ENCODE results near the gene PDXDC1.
"Not testable (repeated sequence)": the region's sequence is repeated elsewhere in the genome, so short reads cannot be mapped to it uniquely, and the experiment has no call there.

Gene PDXDC1, protein sequence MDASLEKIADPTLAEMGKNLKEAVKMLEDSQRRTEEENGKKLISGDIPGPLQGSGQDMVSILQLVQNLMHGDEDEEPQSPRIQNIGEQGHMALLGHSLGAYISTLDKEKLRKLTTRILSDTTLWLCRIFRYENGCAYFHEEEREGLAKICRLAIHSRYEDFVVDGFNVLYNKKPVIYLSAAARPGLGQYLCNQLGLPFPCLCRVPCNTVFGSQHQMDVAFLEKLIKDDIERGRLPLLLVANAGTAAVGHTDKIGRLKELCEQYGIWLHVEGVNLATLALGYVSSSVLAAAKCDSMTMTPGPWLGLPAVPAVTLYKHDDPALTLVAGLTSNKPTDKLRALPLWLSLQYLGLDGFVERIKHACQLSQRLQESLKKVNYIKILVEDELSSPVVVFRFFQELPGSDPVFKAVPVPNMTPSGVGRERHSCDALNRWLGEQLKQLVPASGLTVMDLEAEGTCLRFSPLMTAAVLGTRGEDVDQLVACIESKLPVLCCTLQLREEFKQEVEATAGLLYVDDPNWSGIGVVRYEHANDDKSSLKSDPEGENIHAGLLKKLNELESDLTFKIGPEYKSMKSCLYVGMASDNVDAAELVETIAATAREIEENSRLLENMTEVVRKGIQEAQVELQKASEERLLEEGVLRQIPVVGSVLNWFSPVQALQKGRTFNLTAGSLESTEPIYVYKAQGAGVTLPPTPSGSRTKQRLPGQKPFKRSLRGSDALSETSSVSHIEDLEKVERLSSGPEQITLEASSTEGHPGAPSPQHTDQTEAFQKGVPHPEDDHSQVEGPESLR

DNA sequence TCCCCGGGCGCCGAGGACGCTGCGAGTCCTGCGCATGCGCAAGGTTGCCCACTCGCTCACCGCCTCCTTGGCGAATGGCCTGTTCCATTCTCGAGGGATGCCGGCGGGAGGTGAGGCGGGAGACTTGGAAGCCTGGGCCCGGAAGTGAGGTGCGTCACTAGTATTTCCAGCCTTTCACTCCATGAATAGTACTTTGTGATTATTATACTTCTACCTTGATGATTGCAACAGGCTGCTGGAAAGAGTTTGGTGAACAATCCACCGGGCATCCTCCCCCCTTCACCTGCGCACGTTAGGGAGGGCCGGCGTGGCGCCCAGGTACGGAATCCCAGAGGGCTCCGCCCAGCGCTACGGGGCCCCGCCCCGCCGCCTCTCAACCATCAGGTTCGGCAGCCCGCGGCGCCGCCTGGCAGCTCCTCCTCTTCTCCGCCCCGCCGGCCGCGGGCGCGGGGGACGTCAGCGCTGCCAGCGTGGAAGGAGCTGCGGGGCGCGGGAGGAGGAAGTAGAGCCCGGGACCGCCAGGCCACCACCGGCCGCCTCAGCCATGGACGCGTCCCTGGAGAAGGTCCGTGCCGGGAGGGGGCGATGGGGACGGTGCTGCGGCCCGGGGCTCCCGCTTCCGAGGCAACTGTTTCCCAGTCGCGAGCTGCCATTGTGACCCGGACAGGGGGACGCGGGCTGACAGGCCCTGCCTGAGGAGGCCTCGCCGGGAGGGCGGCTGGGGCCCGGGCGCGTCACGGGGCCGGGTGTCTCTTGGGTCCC, at the start of gene PDXDC1:
Gene PDXDC1 (plus strand): TSS at position 371 of the 762 bp plus-strand sequence. CDS start 174 bp downstream, at position 545.
- peak; percentile 85 for DNase-seq (ENCODE audit: low read depth)

DNA sequence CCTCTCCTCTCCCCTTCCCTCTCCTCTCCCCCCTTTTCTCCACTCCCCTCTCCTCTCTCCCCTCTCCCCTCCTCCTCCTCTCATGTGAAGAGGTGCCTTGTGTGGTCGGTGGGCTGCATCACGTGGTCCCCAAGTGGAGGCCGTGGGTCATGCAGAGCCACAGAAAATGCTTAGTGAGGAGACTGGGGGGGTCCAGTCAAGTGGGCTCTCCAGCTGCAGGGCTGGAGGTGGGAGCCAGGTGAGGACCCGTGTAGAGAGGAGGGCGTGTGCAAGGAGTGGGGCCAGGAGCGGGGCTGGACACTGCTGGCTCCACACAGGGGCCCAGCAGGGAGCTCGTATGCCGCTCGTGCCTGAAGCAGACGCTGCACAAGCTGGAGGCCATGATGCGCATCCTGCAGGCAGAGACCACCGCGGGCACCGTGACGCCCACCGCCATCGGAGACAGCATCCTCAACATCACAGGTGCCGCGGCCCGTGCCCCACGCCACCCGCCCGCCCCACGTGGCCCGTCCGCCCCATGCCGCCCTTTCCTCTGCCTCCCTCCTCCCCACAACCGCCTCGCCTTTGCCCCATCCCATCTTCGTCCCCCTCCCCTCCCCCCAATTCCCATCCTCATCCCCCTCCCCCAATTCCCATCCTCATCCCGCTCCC, 46.6 kb upstream of the PDXDC1 start:
- not testable (repeated sequence) for DNase-seq (ENCODE audit: low read depth)

DNA sequence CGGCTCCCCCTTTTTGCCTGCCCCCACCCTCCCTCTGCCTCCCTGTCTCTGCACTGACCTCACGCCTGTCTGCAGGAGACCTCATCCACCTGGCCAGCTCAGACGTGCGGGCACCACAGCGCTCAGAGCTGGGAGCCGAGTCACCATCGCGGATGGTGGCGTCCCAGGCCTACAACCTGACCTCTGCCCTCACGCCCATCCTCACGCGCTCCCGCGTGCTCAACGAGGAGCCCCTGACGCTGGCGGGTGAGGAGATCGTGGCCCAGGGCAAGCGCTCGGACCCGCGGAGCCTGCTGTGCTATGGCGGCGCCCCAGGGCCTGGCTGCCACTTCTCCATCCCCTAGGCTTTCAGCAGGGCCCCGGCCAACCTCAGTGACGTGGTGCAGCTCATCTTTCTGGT, 45.6 kb upstream of the PDXDC1 start:
- DNase-seq (ENCODE audit: low read depth) = not testable (repeated sequence)

DNA sequence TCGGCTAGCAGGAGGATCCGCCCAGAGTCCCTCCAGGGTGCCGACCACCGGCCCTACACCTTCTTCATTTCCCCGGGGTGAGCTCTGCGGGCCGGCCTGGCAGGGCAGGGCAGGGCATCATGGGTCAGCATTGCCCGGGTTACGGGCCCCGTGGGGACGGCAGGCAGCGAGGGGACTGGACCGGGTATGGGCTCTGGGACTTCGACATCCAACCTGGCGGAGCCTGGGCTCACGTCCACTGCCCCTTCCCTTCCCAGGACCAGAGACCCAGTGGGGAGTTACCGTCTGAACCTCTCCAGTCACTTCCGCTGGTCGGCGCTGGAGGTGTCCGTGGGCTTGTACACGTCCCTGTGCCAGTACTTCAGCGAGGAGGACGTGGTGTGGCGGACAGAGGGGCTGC, 44.6 kb upstream of the PDXDC1 start:
- DNase-seq (ENCODE audit: low read depth) = not testable (repeated sequence)

DNA sequence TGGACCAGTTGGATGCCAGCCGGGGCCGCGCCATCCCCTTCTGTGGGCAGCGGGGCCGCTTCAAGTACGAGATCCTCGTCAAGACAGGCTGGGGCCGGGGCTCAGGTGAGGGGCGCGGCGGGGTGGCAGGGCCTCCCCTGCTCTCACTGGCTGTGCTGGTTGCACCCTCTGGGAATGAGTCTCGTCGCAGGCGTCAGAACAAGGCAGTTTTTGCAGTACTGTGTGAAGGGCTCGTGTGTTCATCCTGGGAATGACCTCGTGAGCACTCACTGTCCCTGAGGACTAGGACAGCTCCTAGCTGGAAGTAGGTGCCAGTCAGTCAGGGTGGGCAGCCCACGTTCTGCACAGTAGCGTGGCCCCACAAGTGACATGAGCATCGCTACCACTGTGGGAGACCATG, 43.9 kb upstream of the PDXDC1 start:
- DNase-seq (ENCODE audit: low read depth) = not testable (repeated sequence)

GRCh38 chr16:14932581-14933375, 42.0 kb upstream of the PDXDC1 start:
- not testable (repeated sequence) for DNase-seq (ENCODE audit: low read depth)

GRCh38 chr16:14937143-14937542, 37.7 kb upstream of the PDXDC1 start, which contains the start of gene NPIPA1:
Gene NPIPA1 (plus strand): TSS chr16:14937443. CDS start chr16:14937443, 0 bp downstream.
- not testable (repeated sequence) for DNase-seq (ENCODE audit: low read depth)

DNA sequence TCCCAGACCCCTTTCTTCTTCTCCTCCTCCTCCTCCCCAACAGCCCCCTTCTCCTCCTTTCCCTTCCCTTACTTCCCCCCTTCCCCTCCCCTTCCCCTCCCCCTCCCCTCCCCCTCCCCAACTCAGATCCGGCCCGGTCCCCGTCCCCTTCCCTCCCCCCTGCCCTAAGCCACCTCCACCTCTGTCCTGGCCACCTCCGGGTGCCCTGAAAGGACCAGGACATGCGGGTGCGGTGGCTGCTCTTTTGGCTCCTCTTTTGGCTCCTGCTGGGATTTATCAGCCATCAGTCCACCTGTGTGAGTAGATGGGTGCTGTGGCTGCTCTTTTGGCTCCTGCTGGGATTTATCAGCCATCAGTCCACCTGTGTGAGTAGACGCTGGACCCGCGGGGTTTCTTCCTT, 36.8 kb upstream of the PDXDC1 start:
- not testable (repeated sequence) for DNase-seq (ENCODE audit: low read depth)

GRCh38 chr16:14942686-14943085, 32.1 kb upstream of the PDXDC1 start:
- not testable (repeated sequence) for DNase-seq (ENCODE audit: low read depth)

DNA sequence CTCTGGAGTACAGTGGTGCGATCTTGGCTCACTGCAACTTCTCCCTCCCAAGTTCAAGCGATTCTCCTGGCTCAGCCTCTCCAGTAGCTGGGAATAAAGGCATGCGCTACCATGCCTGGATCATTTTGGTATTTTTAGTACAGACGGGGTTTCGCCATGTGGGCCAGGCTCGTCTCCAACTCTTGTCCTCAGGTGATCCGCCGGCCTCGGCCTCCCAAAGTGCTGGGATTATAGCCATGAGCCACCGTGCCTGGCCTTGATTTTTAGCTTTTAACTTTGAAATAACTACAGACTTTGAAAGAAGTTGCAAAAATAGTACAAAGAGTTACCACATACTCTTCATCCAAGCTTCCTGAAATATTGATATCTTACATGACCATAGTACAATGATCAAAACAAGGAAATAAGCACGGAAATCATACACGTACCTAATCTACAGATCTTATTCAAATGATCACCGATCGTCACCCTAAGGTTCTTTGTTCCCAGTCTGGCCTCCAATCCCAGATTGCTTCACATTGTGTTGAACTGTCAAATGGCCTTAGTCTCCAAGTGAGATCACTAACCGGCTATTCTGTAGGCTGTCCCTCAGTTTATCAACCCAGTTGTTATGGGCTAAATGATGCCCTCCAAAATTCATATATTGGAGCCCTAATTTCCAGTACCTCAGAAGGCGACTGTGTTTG, 19.1 kb upstream of the PDXDC1 start:
- no peak for DNase-seq (ENCODE audit: low read depth)

DNA sequence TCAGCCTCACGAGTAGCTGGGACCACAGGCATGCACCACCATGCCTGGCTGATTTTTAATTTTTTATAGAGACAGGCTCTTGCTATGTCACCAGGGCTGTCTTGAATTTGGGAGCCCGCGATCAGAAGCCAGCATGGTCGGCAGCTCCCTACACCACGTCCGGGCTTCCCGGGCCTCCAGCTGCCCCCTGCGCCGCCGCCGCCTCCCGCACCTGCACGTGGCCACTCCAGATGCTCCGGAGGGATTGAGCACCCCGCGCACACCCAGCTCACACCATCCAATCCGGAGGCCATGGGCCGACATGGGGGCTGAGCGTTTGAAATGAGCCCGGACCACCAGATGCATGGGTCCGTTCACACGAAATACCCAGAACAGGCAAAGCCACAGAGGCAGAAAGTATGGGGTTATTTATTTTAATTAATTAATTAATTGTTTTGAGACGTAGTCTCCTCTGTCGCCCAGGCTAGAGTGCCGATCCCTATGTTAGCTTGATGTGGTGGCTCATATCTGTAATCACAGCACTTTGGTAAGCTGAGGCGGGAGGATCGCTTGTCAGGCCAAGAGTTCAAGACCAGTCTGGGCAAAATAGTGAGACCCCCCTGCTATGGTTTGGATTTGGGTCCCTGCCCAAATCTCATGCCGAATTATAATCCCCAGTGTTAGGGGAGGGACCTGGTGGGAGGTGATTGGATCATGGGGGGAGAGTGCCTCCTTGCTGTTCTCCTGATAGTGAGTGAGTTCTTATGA, 17.1 kb upstream of the PDXDC1 start:
- no peak for DNase-seq (ENCODE audit: low read depth)

DNA sequence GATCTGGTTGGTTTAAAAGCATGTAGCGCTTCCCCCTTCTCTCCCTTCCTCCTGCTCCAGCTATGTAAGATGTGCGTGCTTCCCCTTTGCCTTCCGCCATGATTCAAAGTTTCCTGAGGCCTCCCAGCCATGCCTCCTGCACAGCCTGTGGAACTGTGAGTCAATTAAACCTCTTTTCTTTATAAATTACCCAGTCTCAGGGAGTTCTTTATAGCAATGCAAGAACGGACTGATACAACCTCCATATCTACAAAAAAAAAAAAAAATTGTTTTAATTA, 16.6 kb upstream of the PDXDC1 start:
- DNase-seq (ENCODE audit: low read depth) = no peak

DNA sequence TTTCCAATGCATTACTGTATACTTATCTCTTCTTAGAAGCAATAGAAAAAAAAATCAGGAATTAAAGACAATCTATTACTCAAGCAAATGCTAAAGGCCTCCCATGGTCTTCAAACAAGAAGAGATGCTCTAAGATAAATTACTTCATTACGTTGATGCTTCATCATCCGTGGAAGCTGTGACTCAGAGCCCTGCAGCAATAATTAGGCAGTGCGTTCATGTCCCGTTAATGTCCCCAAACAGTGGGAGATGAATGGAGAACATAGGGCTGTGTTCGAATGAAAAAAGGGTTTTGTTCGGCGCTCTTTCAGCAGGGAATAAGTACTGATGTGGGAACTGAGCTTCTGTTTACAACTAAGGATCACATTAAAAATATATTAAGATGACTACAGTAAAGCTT, 15.9 kb upstream of the PDXDC1 start:
- DNase-seq (ENCODE audit: low read depth) = no peak

GRCh38 chr16:14961405-14962186, 13.2 kb upstream of the PDXDC1 start:
- DNase-seq (ENCODE audit: low read depth) = no peak

DNA sequence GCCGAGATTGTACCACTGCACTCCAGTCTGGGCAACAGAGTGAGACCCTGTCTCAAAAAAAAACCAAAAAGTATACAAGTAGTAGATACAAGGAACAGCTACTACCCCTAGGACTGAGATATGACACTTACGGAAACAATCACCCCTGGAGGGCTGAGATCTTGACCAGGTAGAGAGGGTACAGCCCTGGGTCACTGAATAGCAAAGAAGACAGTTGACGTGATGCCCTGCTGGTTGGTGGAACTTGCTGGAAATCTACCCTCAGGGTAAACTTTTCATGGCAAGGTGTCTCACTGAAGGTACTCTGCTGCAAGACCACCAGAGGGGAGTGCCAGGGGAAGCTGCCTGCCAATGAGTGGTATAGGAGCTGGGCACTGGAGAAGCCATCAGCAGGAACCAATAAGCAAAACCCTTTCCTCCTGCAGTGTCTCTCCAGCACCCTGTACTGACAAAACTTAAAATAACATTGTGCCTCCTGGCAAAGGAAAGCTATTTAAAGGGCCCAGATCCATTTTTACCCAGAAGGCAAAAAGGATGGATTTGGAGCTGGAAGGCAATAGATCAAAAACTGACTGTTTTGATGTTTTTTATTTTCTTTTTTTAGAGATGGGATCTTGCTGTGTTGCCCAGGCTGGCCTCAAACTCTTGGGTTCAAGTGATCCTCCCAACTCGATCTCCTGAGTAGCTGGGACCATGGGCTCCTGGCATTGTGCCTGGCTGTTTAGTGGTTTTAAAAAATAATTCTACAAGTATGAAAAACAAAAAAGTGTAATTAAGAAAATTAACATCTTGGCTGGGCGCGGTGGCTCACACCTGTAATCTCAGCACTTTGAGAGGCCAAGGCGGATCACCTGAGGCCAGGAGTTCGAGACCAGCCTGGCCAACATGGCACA, 11.3 kb upstream of the PDXDC1 start:
- no peak for DNase-seq (ENCODE audit: low read depth)

DNA sequence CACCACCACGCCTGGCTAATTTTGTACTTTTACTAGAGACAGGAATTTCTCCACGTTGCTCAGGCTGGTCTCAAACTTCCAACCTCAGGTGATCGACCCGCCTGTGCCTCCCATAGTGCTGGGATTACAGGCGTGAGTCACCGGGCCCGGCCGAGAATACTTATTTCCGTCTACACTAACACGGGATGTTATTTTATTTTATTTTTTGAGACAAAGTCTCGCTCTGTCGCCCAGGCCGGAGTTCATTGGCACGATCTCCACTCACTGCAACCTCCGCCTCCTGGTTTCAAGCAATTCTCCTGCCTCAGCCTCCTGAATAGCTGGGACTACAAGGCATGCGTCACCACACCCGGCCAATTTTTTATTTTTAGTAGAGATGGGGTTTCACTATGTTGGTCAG, 9.5 kb upstream of the PDXDC1 start:
- DNase-seq (ENCODE audit: low read depth) = no peak

DNA sequence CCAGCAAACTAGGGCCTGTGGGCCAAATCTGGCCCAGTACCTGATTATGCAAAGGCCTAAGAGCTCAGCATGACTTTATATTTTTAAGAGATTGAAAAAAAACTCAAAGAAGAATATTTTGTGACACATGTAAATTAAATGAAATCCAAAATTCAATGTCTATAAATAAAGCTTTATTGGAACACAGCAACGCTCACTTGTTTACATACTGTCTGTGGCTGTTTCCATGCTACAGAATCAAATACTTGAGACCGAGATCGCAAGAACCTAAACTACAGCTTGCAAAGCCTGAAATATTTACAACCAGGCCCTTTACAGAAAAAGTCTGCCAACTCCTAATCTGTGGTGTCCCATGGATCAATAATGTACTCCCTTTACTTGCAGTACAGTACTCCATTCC, 5.0 kb upstream of the PDXDC1 start:
- not testable (repeated sequence) for DNase-seq (ENCODE audit: low read depth)

Data from iris pigment epithelial cell (primary cell).